Immature natural killer cell (primary cell): ENCODE measurements around the gene CCR6. TPM values are rescaled to one million over a fixed set of nuclear protein-coding genes. Genes with fewer than 3 reads are reported as not detected.
"Not testable (repeated sequence)": the region's sequence is repeated elsewhere in the genome, so short reads cannot be mapped to it uniquely, and the experiment has no call there.

Experiments
- DNase-seq, 3 donors: peaks; one replicate each; pipeline ENCODE4 v3.0.0; 2022; ENCODE audit warnings: mixed read lengths in 1 of 3
- H3K27ac Mint-ChIP-seq, 6 donors: one replicate each; pipeline ENCODE4 v1.8.0; 2020; ENCODE audit warnings: mixed read lengths in 6 of 6, mild to moderate bottlenecking in 5 of 6, inconsistent platforms in 4 of 6, moderate library complexity in 3 of 6
- H3K27me3 Mint-ChIP-seq, 3 donors: one replicate each; pipeline ENCODE4 v1.8.0; 2020 to 2021; ENCODE audit warnings: low read depth in 3 of 3, mild to moderate bottlenecking in 3 of 3, mixed read lengths in 3 of 3, moderate library complexity in 3 of 3, inconsistent platforms in 1 of 3
- H3K36me3 Mint-ChIP-seq, 3 donors: one replicate each; pipeline ENCODE4 v1.8.0; 2020; ENCODE audit warnings: mixed read lengths in 3 of 3, inconsistent platforms in 2 of 3, mild to moderate bottlenecking in 2 of 3
- H3K4me1 Mint-ChIP-seq, 2 donors: one replicate each; pipeline ENCODE4 v1.8.0; 2020; ENCODE audit warnings: inconsistent platforms in 2 of 2, mild to moderate bottlenecking in 2 of 2, mixed read lengths in 2 of 2, moderate library complexity in 1 of 2
- H3K4me3 Mint-ChIP-seq, 5 donors: one replicate each; pipeline ENCODE4 v1.8.0; 2020; ENCODE audit warnings: mild to moderate bottlenecking in 5 of 5, mixed read lengths in 5 of 5, inconsistent platforms in 3 of 5, moderate library complexity in 3 of 5
- H3K9me3 Mint-ChIP-seq, 6 donors: one replicate each; pipeline ENCODE4 v1.8.0; 2020; ENCODE audit warnings: mild to moderate bottlenecking in 6 of 6, mixed read lengths in 6 of 6, inconsistent platforms in 4 of 6, moderate library complexity in 3 of 6
- polyA plus RNA-seq, 3 donors: library from polyadenylated mRNA; unstranded; fragments of 300-500 nt; fragmentation: Illumina TruSeq; gene quantifications; one replicate each; pipeline ENCODE4 v1.2.3, GENCODE V29; 2021

CCR6 gene
- 1 to 10 TPM in 2 of 3 donors, under 1 TPM in 1; 0.79 to 2.3 (median 1.8) TPM for polyA plus RNA-seq

DNA sequence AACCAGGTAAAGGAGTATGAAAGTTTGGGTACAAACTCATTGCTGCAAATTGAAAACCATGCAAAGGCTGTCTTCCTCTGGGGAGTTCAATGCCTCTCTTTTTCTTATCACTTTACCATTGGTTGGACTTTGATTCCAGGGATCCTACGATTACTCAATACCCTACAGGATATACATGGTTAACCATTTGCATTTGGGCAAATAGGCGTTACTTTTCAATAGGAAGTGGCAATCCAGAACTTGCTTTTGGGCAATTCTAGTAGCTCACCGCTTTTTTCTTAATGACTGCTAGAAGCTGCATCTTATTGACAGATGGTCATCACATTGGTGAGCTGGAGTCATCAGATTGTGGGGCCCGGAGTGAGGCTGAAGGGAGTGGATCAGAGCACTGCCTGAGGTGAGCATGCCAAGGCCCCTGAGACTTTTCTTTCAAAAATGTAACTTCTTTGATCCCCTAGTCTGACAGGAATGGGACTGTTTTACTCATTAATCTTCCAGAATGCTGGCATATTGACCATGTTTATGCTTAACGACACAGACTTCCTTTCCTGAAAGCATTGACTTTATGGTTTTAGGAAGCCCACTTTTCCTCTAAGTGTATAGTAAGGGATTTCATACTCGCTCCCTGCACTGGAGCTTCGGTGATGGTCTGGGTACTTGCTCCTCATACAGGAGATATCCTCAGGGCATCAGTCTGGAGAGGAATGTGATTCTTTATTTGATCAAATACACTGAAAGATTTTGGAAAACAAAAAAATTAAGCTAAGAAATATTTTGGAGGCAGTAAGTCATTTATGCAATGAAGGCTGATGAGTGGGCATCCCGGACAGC lies at the start of gene CCR6:
TSS of gene CCR6 (plus strand) at position 270 of the 831 bp plus-strand sequence. CDS start 13,039 bp downstream, outside the sequence.
- no peaks in the 10 kb centered on the region for H3K9me3 Mint-ChIP-seq
- peaks cover 48 to 60% of the 10 kb centered on the region in 2 donors for H3K4me1 Mint-ChIP-seq
- H3K27me3 Mint-ChIP-seq = peaks cover 0 to 7% (median 4%) of the 10 kb centered on the region in 3 donors
- H3K4me3 Mint-ChIP-seq = peak within 1 kb of the TSS; percentile 69 to 87 (median 75)
- peaks cover 0 to 3% (median 3%) of the 10 kb centered on the region in 3 donors for H3K36me3 Mint-ChIP-seq
- no peak for DNase-seq
- peak within 1 kb of the TSS; percentile 13 to 74 (median 50) for H3K27ac Mint-ChIP-seq

DNA sequence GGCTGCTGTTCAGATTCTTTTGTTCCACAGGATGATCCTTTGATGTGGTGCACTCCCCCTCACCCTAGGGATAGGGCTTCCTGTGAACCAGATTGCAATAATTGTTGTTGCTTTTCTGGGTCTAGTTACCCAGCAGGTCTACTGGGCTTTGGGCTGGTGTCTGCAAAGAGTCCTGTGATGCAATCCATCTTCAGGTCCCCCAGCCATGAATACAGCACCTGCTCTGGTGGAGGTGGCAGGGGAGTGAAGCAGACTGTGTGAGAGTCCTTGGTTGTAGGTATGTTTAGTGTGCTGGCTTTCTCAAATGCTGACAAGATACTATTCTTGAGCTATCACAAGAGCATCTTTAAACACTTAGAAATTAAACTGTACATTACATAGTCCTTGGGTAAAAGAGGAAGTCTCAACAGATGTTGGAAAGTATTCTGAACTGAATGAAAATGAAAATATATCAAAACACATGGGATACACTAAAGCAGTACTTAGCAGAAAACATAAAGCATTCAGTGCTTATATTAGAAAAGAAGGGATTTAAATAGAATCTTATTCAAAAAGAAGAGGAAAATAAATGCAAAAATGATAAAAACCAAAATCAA lies 49.1 kb upstream of the CCR6 start:
- peaks cover 15 to 28% (median 21%) of the 10 kb centered on the region in 6 donors for H3K9me3 Mint-ChIP-seq
- peaks cover 3 to 15% (median 8%) of the 10 kb centered on the region in 3 donors for H3K36me3 Mint-ChIP-seq
- H3K27me3 Mint-ChIP-seq = peaks cover 12 to 13% (median 13%) of the 10 kb centered on the region in 3 donors
- H3K27ac Mint-ChIP-seq = no peak overlapping the region
- no peak overlapping the region for H3K4me3 Mint-ChIP-seq
- no peaks in the 10 kb centered on the region for H3K4me1 Mint-ChIP-seq
- DNase-seq = no peak

- Mint-ChIP-seq H3K4me1 (no peaks in the 10 kb centered on the region), H3K27ac (no peak overlapping the region), H3K9me3 (peaks cover 11 to 17% (median 12%) of the 10 kb centered on the region in 6 donors), H3K4me3 (no peak overlapping the region), H3K36me3 (peaks cover 3 to 8% (median 5%) of the 10 kb centered on the region in 3 donors), H3K27me3 (peaks cover 4 to 9% (median 7%) of the 10 kb centered on the region in 3 donors)
- no peak for DNase-seq
Measured at GRCh38 chr6:167077241-167077932, 45.5 kb upstream of the CCR6 start.

GRCh38 chr6:167078745-167079144 lies 44.2 kb upstream of the CCR6 start:
- no peak overlapping the region for H3K27ac Mint-ChIP-seq

GRCh38 chr6:167079853-167080297 lies 43.0 kb upstream of the CCR6 start:
- Mint-ChIP-seq H3K9me3 (peaks cover 0 to 2% (median 0%) of the 10 kb centered on the region in 6 donors), H3K27me3 (peaks cover 2 to 4% (median 4%) of the 10 kb centered on the region in 3 donors), H3K4me1 (no peaks in the 10 kb centered on the region), H3K36me3 (no peaks in the 10 kb centered on the region), H3K4me3 (no peak overlapping the region), H3K27ac (no peak overlapping the region)
- DNase-seq = no peak

More at GRCh38 chr6:167078745-167079144, 44.2 kb upstream of the CCR6 start:
- H3K4me1 Mint-ChIP-seq = no peaks in the 10 kb centered on the region
- DNase-seq = no peak
- H3K36me3 Mint-ChIP-seq = peaks cover 0 to 3% (median 0%) of the 10 kb centered on the region in 3 donors
- H3K27me3 Mint-ChIP-seq = peaks cover 3 to 4% (median 4%) of the 10 kb centered on the region in 3 donors
- no peak overlapping the region for H3K4me3 Mint-ChIP-seq
- H3K9me3 Mint-ChIP-seq = peaks cover 0 to 3% (median 2%) of the 10 kb centered on the region in 6 donors

GRCh38 chr6:167087857-167088354 lies 35.0 kb upstream of the CCR6 start:
- peaks cover 13 to 27% of the 10 kb centered on the region in 2 donors for H3K4me1 Mint-ChIP-seq
- DNase-seq = no peak
- no peak overlapping the region for H3K4me3 Mint-ChIP-seq
- peaks cover 3 to 9% (median 3%) of the 10 kb centered on the region in 3 donors for H3K27me3 Mint-ChIP-seq
- no peak overlapping the region for H3K27ac Mint-ChIP-seq
- peaks cover 4 to 15% (median 9%) of the 10 kb centered on the region in 6 donors for H3K9me3 Mint-ChIP-seq
- H3K36me3 Mint-ChIP-seq = peaks cover 0 to 5% (median 0%) of the 10 kb centered on the region in 3 donors

GRCh38 chr6:167088741-167089140 lies 34.2 kb upstream of the CCR6 start:
- Mint-ChIP-seq H3K9me3 (peaks cover 4 to 15% (median 9%) of the 10 kb centered on the region in 6 donors), H3K4me1 (peaks cover 22 to 35% of the 10 kb centered on the region in 2 donors)
- H3K27me3 Mint-ChIP-seq, DNase-seq, H3K27ac Mint-ChIP-seq, H3K4me3 Mint-ChIP-seq, H3K36me3 Mint-ChIP-seq: not testable (repeated sequence)

DNA sequence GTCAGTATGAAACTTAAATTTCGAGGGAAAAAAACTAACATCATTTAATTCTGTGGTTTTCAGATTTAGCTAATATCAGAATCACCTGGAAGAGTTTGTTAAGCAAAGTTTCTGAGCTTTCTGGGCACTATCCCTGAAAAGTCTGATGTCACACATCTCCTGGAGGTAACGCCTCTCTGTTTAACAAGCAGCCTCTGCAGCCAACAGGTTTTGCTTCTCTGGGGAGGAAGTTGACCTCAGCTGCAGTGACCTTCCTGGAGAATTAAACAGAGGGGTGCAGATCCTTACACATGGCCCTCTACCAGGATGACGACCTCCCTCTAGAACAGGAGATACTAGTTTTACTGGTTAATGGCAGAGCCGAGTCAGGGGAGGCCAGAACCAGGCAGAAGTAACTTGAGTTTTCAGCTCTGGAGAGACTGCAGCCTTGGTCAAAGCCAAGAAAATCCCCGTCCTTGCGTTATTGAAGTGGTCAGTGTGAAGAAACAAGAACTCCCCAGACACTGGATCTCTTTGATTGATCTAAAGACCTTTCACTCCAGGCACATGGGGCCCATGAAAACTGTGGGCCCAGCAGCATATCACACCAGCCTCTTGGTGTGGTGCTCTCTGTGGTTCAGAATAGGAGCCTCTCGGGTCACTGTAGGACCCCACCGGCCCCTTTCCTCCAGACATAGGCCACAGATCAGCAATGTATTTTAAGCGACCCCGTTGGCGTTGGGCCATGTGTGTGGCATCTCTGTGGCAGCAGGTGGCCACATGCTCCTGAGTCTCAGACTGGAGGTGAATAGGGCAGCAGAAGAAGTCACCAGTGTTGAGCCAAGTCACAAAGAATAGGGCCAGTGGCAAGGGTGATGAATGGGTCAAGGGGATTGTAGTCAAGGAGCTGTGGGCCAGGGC lies 33.4 kb upstream of the CCR6 start:
- Mint-ChIP-seq H3K27me3 (peaks cover 3 to 7% (median 5%) of the 10 kb centered on the region in 3 donors), H3K36me3 (peaks cover 0 to 5% (median 0%) of the 10 kb centered on the region in 3 donors), H3K4me1 (peaks cover 29 to 42% of the 10 kb centered on the region in 2 donors), H3K27ac (no peak overlapping the region), H3K9me3 (peaks cover 4 to 15% (median 9%) of the 10 kb centered on the region in 6 donors), H3K4me3 (no peak overlapping the region)
- DNase-seq = no peak

- Mint-ChIP-seq H3K4me3 (no peak overlapping the region), H3K36me3 (peaks cover 0 to 5% (median 0%) of the 10 kb centered on the region in 3 donors), H3K9me3 (peaks cover 4 to 15% (median 9%) of the 10 kb centered on the region in 6 donors), H3K27me3 (peaks cover 3 to 7% (median 5%) of the 10 kb centered on the region in 3 donors), H3K4me1 (peaks cover 34 to 49% of the 10 kb centered on the region in 2 donors), H3K27ac (no peak overlapping the region)
- no peak for DNase-seq
Measured at GRCh38 chr6:167090171-167090570, 32.7 kb upstream of the CCR6 start.

- Mint-ChIP-seq H3K4me3 (no peak overlapping the region), H3K27ac (peak overlapping the region in 2 of 6 donors; percentile 14 to 21), H3K27me3 (peaks cover 3 to 7% (median 5%) of the 10 kb centered on the region in 3 donors), H3K9me3 (peaks cover 4 to 15% (median 9%) of the 10 kb centered on the region in 6 donors), H3K4me1 (peaks cover 35 to 50% of the 10 kb centered on the region in 2 donors), H3K36me3 (peaks cover 0 to 5% (median 0%) of the 10 kb centered on the region in 3 donors)
- no peak for DNase-seq
Measured at GRCh38 chr6:167091026-167091804, 31.7 kb upstream of the CCR6 start.

GRCh38 chr6:167091805-167092107 lies 31.1 kb upstream of the CCR6 start:
- H3K4me3 Mint-ChIP-seq = no peak overlapping the region
- peaks cover 35 to 50% of the 10 kb centered on the region in 2 donors for H3K4me1 Mint-ChIP-seq
- peak overlapping the region in 1 of 6 donors; percentile 34 for H3K27ac Mint-ChIP-seq

More at GRCh38 chr6:167091805-167092107, 31.1 kb upstream of the CCR6 start:
- no peak for DNase-seq
- Mint-ChIP-seq H3K9me3 (peaks cover 4 to 13% (median 7%) of the 10 kb centered on the region in 6 donors), H3K36me3 (peaks cover 0 to 5% (median 0%) of the 10 kb centered on the region in 3 donors), H3K27me3 (peaks cover 3 to 5% (median 5%) of the 10 kb centered on the region in 3 donors)
